HG02943 (cell line): ENCODE results near the gene SLC17A7.
"Not testable (repeated sequence)": the region's sequence is repeated elsewhere in the genome, so short reads cannot be mapped to it uniquely, and the experiment has no call there.

Source experiments
- ATAC-seq: cut with Tn5 transposase; IDR thresholded peaks from one replicate; pipeline ENCODE4 v1.9.1; 2021; ENCODE audit warnings: mild to moderate bottlenecking, low read depth, moderate library complexity; ENCODE audit not compliant: unreplicated experiment

Gene SLC17A7

DNA sequence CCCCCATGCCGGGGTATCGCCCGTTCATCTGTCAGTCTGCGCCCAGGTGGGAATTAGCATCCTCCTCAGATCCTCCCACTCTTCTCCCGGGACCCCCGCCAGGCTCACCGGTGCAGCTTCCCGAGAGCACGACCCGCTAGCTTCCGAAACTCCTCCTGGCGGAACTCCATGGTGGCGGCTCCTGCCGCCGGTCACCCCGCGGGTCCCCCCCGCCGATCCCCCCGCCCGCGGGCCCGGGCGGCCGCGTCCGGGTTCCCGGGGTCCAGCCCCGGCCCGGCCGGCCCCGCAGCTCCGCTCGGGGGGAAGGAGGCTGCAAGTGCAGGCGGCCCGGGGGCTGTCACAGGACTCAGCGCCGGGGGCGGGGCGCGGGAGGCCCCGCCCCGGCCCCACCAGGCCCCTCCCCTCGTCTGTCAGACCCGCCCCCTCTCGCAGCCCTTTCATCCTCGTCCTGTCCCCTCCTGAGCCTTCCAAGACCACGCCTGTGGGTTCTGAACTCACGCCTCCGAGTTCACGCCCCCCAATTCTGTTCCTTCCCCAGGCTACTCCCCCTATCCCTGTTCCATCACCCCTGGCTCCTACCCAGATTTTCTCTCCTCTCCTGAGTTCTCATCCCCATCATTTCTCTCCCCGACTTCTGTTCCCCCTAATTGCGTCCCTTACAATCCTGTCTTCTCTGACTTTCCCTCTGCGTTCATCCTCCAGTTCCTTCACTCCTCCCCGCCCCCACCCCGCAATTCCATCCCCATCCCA lies at the start of gene SLC17A7:
SLC17A7 (minus strand) TSS at position 318 of the 750 bp plus-strand sequence; CDS start at position 170, 148 bp downstream.
- no peak for ATAC-seq

DNA sequence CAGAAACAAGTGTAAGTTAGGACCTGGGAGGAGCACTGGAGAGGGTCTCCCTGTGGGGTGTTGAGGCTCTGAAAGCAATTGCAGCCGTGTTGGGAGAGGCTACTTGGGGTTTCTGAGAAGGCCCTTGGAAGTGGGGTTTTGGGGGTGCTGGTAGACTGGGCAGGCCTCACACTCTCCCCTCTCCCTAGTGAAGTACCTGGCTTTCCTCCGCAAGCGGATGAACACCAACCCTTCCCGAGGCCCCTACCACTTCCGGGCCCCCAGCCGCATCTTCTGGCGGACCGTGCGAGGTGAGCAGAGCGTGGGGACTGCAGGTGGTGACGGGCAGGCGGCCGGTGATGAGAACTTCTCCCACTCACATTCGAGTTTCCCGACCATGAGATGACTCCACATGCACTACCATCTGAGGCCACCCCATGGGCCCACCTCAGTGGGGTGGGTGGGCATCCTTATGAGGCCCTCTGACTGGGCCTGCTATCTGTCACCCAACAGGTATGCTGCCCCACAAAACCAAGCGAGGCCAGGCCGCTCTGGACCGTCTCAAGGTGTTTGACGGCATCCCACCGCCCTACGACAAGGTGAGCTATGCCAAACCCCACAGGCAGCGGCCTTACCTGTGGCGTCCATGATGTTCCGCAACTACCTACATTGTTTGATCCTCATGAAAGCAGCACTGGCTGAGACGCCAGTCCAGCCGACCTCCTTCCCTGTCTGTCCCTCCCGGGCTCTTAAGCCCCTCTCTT lies 49.1 kb upstream of the SLC17A7 start:
- ATAC-seq: no peak

DNA sequence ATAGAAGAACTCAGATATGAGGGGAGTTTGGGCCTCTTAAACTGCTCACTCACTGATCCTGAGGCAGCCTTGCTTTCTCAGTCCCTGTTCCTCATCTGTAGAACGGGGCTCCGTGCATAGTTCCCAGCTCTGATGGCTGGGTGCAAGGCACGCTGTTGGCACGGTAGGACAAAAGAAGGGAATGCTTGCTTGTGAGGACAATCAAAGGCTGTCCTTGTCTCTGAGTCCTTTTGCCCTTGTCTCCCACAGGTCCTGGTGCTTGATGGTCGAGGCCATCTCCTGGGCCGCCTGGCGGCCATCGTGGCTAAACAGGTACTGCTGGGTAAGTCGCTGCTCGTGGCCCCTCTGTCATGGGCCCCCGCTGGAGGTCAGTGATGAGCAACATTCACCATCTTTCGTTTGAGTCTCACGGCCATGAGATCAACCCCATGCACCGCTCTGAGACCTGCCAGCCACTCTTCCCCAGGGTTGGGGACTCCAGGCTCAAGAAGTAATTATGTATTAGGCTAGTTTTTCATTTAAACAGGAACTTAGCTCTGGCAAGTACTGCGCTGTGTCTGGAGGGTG lies 48.4 kb upstream of the SLC17A7 start:
- ATAC-seq: no peak

DNA sequence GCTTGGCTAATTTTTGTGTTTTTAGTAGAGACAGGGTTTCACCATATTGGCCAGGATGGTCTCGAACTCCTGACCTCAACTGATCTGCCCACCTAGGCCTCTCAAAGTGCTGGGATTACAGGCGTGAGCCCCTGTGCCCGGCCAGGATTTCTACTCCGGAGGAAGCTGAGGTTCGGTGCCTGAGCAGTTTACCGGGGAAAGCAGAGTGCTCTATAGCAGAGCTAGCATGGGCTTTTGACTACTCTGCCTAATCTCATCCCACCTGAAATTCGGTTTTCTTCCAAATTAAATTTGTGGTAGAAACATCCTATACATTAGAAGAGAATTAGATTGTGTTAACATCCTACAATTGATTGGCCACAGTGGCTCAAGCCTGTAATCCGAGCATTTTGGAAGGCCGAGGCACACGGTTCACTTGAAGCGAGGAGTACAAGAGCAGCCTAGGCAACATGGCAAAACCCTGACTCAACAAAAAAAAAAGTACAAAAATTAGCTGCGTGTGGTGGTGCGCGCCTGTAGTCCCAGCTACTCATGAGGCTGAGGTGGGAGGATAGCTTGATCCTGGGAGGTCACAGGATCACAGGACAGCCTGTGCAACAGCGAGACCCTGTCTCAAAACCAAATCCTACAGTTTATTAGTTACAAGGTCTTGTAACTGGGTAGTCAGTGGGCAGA lies 47.7 kb upstream of the SLC17A7 start:
- no peak for ATAC-seq

DNA sequence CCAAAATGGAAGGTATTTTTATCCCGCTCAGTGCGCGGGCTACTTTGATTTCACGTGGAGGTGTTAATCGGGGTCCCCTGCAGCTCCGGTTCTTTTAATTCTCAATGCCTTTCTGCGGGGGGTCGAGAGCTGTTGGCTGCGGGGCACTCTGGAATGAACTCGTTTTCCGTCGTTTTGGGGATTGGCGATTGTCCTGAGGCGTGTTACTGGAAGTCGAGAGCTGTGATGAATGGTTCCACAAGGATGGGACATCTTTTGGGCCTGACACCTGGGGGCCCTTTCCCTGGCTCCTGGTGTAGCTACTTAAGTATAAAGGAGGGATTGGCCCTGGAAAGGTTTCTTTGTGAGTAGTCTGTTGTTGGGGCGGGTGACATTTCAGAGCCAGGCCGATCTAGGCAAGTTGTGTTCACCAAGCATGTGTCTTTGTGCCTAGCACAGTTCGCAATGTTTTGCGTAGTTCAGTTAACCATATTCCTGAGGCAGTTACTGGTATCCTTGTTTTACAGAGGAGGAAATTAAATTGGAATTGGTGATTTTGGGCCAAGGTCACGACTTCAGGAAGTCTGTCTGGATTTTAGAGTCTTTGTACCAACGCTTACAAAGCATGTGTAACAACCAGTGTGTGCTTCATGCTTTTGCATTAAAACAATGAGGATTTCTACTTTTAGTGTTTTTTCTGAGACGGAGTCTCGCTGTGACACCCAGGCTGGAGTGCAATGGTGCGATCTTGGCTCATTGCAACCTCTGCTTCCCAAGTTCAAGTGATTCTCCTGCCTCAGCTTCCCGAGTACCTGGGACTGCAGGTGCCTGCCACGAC lies 46.9 kb upstream of the SLC17A7 start:
- no peak for ATAC-seq

DNA sequence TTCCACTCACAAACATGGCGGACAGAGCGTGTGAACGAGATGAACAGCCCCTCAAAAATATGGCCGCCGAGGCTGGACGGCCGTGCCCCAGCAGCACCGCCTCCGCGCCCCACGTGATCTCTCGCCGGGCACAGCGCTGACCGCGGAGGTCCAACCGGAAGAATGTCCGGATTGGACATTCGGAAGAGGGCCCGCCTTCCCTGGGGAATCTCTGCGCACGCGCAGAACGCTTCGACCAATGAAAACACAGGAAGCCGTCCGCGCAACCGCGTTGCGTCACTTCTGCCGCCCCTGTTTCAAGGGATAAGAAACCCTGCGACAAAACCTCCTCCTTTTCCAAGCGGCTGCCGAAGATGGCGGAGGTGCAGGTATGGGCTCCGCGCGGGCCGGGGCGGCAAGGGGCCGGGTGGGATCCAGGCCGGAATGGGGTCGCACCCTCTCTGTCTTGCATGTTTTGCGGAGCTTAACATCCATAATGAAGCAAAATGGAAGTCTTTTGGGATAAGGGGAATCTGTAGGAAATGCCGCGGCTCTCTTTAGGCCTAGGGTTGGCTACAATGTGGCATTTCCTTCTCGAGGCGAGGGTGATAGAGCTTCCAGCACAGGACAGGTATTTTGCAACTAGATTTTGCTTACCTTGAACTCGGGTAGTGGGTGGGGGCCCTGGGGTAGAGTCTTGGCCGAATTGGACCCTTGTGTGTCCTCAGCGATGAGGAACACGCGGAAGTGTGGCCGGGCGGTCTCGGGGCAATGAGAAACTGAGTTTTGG lies 46.1 kb upstream of the SLC17A7 start, which contains the start of gene RPL13A:
RPL13A (plus strand) TSS at position 332 of the 769 bp plus-strand sequence; CDS start at position 354, 22 bp downstream.
- ATAC-seq: peak; percentile 89

DNA sequence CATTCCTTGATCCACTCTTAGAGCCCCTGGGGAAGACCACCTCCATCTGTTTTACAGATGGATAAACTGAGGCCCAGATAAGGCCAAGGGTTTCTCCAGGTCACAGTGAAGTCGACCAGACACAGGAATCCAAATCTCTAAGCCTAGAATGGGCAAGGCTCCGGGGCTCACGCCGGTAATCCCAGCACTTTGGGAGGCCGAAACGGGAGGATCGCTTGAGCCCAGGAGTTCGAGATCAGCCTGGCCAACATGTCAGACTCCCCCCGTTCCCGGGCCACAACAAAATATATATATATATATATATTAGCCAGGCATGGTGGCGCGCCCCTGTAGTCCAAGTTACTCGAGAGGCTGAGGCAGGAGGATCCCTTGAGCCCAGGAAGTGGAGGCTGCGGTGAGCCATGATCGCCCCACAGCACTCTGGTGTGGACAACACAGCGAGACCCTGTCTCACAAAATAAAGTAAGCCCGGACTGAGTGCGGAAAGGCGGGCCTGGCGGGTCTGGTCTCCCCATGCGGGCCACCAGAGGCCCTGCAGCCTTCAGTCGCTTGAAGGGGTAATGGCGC lies 45.5 kb upstream of the SLC17A7 start:
- no peak for ATAC-seq

DNA sequence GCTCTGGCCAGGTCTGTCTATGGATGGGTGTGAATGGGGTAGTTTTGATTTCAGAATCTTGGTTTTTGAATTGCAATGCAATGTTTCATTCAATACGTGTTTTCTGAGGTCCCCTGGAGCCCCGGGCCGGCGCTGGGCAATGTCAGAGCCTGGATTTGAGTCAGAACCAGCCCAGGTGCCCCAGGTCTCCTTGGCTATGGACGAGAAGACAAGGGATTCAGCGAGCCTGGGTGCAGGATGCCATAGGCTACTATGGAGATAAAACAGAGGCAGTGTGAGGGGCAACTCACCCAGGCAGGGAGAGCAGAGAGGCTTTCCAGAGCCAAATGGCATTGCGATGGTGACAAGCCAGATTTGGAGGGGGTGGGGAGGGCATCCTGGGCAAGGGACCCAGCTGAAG lies 44.9 kb upstream of the SLC17A7 start:
- ATAC-seq: no peak

DNA sequence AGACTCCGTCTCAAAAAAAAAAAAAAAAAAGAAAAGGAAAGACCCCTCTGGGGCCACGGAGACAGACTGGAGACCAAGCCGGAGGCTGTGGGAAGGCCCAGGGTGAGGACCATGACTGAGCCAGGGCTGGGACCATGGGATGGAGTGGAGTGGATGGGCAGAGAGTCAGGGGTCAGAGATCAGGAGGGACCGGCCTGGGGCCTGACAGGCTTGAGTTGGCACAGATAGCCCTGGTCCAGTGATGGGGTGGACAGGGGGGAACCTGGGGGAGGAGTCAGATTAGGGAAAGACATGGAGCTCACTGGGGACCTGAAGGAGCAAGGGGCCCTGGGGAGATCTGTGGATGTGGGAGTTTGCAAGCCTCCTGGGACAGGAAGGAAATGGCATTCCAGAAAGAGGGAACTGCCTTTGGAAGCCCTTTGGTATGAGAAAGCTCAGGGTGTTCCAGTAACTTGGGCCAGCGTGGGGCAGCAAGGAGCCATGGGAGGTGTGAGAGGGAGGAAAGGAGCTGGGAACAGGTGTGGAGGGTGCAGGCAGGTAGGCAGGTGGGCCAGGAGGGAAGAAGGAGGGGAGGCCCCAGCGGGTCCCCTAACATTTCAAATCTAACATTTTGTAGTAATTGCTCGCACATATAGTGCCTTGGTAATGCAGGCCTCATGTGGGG lies 39.8 kb upstream of the SLC17A7 start:
- ATAC-seq: no peak

DNA sequence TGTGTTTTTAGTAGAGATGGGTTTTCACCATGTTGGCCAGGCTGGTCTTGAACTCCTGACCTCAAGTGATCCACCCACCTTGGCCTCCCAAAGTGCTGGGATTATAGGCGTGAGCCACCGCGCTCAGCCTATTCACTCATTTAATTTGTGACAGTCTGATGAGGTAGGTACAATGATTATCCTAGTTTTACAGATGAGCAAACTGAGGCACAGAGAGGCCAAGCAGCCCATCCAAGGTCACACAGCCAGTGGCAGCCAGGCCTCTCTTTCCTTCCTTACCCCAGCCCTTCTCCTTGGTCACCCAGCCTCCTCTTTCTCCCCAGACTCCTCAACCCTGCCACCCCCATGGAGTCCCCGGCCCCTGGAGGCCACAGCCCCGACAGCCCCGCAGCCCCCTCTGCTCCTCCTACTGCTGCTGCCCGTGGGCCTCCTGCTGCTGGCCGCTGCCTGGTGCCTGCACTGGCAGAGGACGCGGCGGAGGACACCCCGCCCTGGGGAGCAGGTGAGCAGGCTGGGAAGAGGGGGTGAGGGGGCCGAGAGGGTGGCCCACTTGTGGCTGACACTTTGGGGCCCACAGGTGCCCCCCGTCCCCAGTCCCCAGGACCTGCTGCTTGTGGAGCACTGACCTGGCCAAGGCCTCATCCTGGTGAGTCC lies 38.8 kb upstream of the SLC17A7 start:
- no peak for ATAC-seq

DNA sequence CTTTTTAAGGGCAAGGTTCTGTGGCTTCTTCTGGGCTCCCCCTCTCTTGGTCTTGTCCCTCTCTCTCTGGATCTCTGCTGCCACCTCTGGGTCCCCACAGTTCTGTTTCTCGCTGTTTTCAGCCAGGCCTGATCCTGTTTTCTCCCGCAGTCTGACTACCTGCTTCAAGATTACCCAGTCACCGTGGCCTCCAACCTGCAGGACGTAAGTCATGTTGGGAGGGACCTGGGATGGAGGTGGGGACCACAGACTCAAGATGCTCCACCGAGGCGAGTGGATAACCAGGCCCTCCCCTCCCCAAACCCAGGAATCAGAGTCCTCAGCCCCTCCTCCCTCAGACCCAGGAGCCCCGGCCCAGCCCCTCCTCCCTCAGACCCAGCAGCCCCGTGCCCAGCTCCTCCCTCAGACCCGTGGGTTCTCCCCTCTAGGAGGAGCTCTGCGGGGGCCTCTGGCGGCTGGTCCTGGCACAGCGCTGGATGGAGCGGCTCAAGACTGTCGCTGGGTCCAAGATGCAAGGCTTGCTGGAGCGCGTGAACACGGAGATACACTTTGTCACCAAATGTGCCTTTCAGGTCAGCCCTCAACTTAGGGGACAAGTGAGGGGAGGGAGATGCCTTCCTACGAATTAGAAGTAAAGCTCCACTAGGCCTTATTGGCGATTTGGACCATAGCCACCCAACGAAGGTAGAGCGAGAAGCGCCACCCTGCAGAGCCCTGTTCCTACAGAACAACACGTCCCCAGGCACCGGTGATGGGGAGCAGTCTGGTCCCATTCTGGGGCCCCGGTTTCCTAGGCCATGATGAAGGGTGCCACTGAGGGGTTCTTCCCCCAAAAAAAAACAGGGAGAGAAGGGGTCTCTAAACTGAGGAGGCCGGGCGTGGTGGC lies 34.9 kb upstream of the SLC17A7 start:
- ATAC-seq: no peak

DNA sequence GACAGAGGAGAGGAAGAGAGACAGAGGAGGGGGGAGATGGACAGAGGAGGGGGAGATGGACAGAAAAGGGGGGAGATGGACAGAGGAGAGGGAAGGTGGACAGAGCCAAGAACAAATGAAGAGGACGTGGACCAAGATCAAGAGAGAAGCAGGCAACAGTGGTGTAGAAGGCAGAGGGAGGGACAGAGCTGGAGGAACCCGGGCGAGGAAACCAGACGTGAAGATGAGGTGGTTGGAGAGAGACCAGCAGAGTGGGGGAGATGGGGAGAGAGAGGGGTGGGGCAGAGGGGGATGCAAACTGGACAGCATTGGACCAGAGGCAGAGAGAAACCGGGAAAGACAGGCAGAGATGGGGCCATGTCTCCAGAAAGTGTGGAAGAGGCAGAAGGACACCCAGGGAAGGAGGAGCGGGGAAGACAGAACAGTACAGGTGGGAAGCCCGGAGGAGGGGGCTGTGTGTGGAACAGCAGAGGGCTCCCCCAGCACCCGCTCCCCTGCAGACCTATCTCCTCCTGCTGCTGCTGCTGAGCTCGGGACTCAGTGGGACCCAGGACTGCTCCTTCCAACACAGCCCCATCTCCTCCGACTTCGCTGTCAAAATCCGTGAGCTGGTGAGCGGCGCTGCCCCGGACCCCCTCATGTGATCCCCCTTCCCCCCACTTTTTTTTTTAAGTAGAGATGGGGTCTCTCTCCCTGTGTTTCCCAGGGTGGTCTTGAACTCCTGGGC lies 34.0 kb upstream of the SLC17A7 start:
- no peak for ATAC-seq

DNA sequence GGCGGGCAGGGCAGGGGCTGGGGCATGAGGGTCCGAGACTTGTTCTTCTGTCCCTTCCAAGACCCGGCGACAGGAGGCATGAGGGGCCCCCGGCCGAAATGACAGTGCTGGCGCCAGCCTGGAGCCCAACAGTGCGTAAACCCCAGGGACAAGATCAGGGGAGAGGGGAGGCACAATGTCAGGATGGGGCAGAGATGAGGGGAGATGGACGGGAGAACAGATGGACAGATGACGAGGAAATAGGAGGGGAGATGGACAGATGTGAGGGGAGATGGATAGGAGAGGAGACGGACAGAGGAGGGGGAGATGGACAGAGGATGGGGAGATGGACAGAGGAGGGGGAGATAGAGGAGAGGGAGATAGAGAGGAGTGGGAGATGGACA lies 33.2 kb upstream of the SLC17A7 start:
- no peak for ATAC-seq

DNA sequence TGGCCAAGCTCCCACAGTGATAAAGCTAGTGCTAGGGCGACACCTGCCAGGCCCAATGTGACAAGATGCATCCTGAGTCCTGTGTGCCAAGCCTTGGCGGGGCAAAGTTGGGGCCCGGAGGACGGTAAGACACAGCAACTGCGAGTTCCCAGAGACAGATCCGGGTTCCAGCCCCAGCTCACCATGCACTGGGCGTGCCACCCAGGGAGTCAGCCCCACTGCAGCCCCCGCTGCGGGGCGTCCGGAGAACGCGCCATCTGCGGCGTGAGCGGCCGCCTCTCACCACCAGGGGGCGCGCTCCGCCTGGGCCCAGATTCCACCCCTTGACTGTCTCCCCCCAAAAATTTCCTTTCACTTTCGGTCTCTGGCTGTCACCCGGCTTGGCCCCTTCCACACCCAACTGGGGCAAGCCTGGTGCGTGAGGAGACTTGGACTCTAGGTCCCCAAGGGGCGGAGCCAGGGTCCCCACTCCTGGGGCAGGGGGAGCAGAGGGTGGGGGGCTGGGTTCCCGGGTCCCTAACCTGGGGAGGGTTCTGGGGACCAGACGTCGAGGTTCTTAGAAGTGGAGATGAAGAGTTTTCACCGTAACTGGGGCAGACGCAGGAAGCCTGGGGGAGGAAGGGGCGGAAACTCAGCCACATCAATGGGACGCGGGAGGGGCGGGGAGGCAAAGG lies 32.7 kb upstream of the SLC17A7 start, which contains the start of gene FLT3LG:
FLT3LG (plus strand) TSS at position 348 of the 674 bp plus-strand sequence. CDS start 425 bp downstream, outside the sequence.
- no peak for ATAC-seq

DNA sequence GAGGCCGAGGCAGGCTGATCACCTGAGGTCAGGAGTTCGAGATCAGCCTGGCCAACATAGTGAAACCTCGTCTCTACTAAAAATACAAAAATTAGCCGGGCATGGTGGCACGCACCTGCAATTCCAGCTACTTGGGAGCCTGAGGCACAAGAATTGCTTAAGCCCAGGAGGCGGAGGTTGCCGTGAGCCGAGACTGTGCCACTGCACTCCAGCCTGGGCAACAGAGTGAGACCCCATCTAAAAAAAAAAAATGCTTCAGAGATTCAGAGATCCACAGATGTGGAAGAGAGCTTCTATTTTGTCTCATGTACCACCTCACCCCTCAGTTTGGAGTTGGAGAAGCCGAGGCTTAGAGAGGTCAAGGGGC lies 32.2 kb upstream of the SLC17A7 start:
- not testable (repeated sequence) for ATAC-seq

DNA sequence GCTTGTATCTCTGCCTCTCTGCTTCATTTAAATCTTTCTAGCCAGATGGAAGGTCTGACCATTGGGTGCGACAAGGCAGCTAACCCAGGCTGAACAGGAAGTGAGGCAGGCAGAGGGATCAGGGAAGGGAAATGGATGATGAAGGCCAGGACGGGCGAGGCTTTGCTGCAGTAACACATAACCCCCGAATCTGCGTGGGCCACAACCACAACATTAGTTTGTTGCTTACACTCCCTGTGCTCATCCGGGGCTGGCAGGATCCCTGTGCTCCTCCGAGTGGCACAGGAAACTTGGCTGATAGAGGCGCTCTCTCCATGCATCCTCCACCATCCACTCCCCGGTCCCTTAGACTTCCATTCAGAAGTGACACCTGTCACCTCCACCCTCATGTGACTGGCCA lies 31.6 kb upstream of the SLC17A7 start:
- ATAC-seq: no peak
